GM21825 (cell line): ENCODE data around the gene GHR.

Source experiments
- ATAC-seq: cut with Tn5 transposase; IDR thresholded peaks from one replicate; pipeline ENCODE4 v1.9.1; 2021; ENCODE audit warnings: mild to moderate bottlenecking, moderate library complexity; ENCODE audit not compliant: unreplicated experiment

GHR gene

GRCh38 chr5:42423285-42424165 lies at the start of gene GHR:
Gene GHR (plus strand): TSS chr5:42423439. CDS start chr5:42565875, 142,436 bp downstream.
- ATAC-seq, result peak; percentile 84

GRCh38 chr5:42374679-42375273 lies 48.5 kb upstream of the GHR start:
- no peak for ATAC-seq

- ATAC-seq, result no peak
Observed at GRCh38 chr5:42377496-42377895, 45.7 kb upstream of the GHR start.

GRCh38 chr5:42381973-42382372 lies 41.3 kb upstream of the GHR start:
- ATAC-seq, result no peak

GRCh38 chr5:42387563-42387962 lies 35.7 kb upstream of the GHR start:
- no peak for ATAC-seq

GRCh38 chr5:42390115-42390514 lies 33.1 kb upstream of the GHR start:
- no peak for ATAC-seq

- no peak for ATAC-seq
Observed at GRCh38 chr5:42392917-42393316, 30.3 kb upstream of the GHR start.

- no peak for ATAC-seq
Observed at GRCh38 chr5:42396111-42396510, 27.1 kb upstream of the GHR start.

- no peak for ATAC-seq
Observed at GRCh38 chr5:42397267-42397666, 26.0 kb upstream of the GHR start.

GRCh38 chr5:42399702-42400101 lies 23.5 kb upstream of the GHR start:
- no peak for ATAC-seq

GRCh38 chr5:42400474-42400873 lies 22.8 kb upstream of the GHR start:
- no peak for ATAC-seq

- no peak for ATAC-seq
Observed at GRCh38 chr5:42403236-42403635, 20.0 kb upstream of the GHR start.

- no peak for ATAC-seq
Observed at GRCh38 chr5:42404366-42404765, 18.9 kb upstream of the GHR start.

GRCh38 chr5:42419294-42419693 lies 3.9 kb upstream of the GHR start:
- ATAC-seq, result no peak

- ATAC-seq, result no peak
Observed at GRCh38 chr5:42422656-42423280, 471 bp upstream of the GHR start.

GRCh38 chr5:42426016-42426415 lies 2.8 kb downstream of the GHR start:
- ATAC-seq, result no peak

- no peak for ATAC-seq
Observed at GRCh38 chr5:42429694-42430093, 6.5 kb downstream of the GHR start.

GRCh38 chr5:42434047-42434724 lies 10.9 kb downstream of the GHR start:
- ATAC-seq, result no peak

- no peak for ATAC-seq
Observed at GRCh38 chr5:42436051-42436450, 12.8 kb downstream of the GHR start.

GRCh38 chr5:42454216-42454995 lies 31.2 kb downstream of the GHR start:
- ATAC-seq, result no peak

GRCh38 chr5:42461033-42461432 lies 37.8 kb downstream of the GHR start:
- no peak for ATAC-seq
